Measurements from ENCODE around the gene ASAP3. TPM values are rescaled to one million over a fixed set of nuclear protein-coding genes. Genes with fewer than 3 reads are reported as not detected.

ASAP3 gene
- polyA plus RNA-seq, 2 of the 4 experiments (the other 2 are of a cell fraction) = 4.0 to 5.2 TPM

- FAIRE-seq = no peak
- no peak for DNase-seq (ENCODE audit: low read depth in 1 of 2, low spot score in 1 of 2)
- no peak overlapping the region for H3K27ac ChIP-seq
- H3K4me1 ChIP-seq = peaks cover 21% of the 10 kb centered on the region
- no peak overlapping the region for H3K4me3 ChIP-seq
- H3K9me3 ChIP-seq = no peaks in the 10 kb centered on the region
- 88% methylated on average over 3 of the region's 3 CpGs for WGBS (ENCODE audit: missing lambda C conversion rate)
- TF ChIP-seq ELK1 (IDR thresholded peaks at IDR 0.05; ENCODE audit: low read depth, low read length) (no peak), EP300 (IDR thresholded peaks at IDR 0.05) (no peak), JUN (IDR thresholded peaks at IDR 0.05) (no peak), CBX8 (IDR thresholded peaks at IDR 0.05) (no peak), REST (IDR thresholded peaks at IDR 0.05) (no peak), FOXS1 (CRISPR knock-in tag; IDR thresholded peaks at IDR 0.05) (no peak), BHLHE40 (IDR thresholded peaks at IDR 0.05; ENCODE audit: low read depth, low read length) (no peak), ZC3H11A (IDR thresholded peaks at IDR 0.05) (no peak)
- no peak for ATAC-seq
- H3K4me2 ChIP-seq = no peak overlapping the region
- POLR2A ChIA-PET = no interaction called here
- CTCF ChIA-PET = no interaction called here
Observed at GRCh38 chr1:23405946-23406345, 78.0 kb downstream of the ASAP3 start.

- no peak for TF ChIP-seq BCL3 (IDR thresholded peaks at IDR 0.05)
- TF ChIP-seq TFCP2L1 (CRISPR knock-in tag; IDR thresholded peaks at IDR 0.05) = no peak
- no peak; a peak in 1 of 5 replicates for TF ChIP-seq EP300 (IDR thresholded peaks at IDR 0.05)
- peak; percentile 64 for TF ChIP-seq MAFK (IDR thresholded peaks at IDR 0.05; ENCODE audit: partially characterized antibody)
- TF ChIP-seq RFX5 (IDR thresholded peaks at IDR 0.05) = no peak
- peak; percentile 78 for TF ChIP-seq CTCF (IDR thresholded peaks at IDR 0.05)
- TF ChIP-seq MAX (IDR thresholded peaks at IDR 0.05) = peak; percentile 61
- peak; percentile 88 to 90 for TF ChIP-seq RAD21 (conservative IDR thresholded peaks at IDR 0.05 in 1 of 2, IDR thresholded peaks at IDR 0.05 in 1 of 2)
- TF ChIP-seq MYC (IDR thresholded peaks at IDR 0.05; ENCODE audit: borderline replicate concordance, low read length) = 0 out of 2 replicates have a peak, but pooled peaks have one; percentile 32
- TF ChIP-seq SMC3 (IDR thresholded peaks at IDR 0.05) = peak; percentile 87
- peak overlapping the region; percentile 72 for H3K4me2 ChIP-seq
- no peaks in the 10 kb centered on the region for H3K9me3 ChIP-seq
- ATAC-seq = peak; percentile 97 to 99
- ChIA-PET POLR2A (interaction anchor here (0.8 to 4.0 kb wide), 5 partner anchors 27 to 61 kb away, joined by 3 to 33 read pairs (median 6); partner anchors contain the start of gene HNRNPR), CTCF (interaction anchor here (0.6 to 3.3 kb wide), 58 partner anchors 9 to 429 kb away, joined by 3 to 28 read pairs (median 4); partner anchors contain the start of genes HNRNPR, HTR1D and ZNF436)
- H3K4me3 ChIP-seq = peak overlapping the region; percentile 2; the same call in 2 of the 3 replicates
- peak; percentile 86 to 94 for DNase-seq (ENCODE audit: low read depth in 1 of 2, low spot score in 1 of 2)
- H3K27ac ChIP-seq = peak overlapping the region; percentile 68 to 83
- 8% methylated on average over 12 of the region's 19 CpGs for WGBS (ENCODE audit: missing lambda C conversion rate)
- FAIRE-seq = no peak
- H3K4me1 ChIP-seq = peaks cover 21% of the 10 kb centered on the region
Observed at GRCh38 chr1:23403735-23404486, 80.1 kb downstream of the ASAP3 start.

Data from A549 (cell line).